Caco-2 (cell line): ENCODE results near the gene NBAS. TPM values are rescaled to one million over a fixed set of nuclear protein-coding genes. Genes with fewer than 3 reads are reported as not detected.
A peak's percentile ranks its signal among the peaks of the same experiment; 100 is the strongest.

Source experiments
- BruUV-seq: library from RNA; stranded (reverse); fragments of 400-500 nt; replicated peaks from 2 replicates; lab custom pipeline; 2021; lab: Mats Ljungman, UMichigan
- CTCF ChIA-PET: fragments of 300-600 bp; sonication (Branson Sonifier 250); formaldehyde crosslinking; loops from one replicate; lab custom pipeline; 2022; ENCODE audit warnings: antibody characterized with exemption; lab: Charles Lee
- POLR2A ChIA-PET: fragments of 300-600 bp; sonication (Branson Sonifier 250); formaldehyde crosslinking; loops from one replicate; lab custom pipeline; 2022; ENCODE audit warnings: antibody characterized with exemption; lab: Charles Lee
- DNase-seq, 2 experiments: peaks; one replicate each; pipeline versions ENCODE4 v3.0.0 to v3.0.0-alpha.2; 2020 to 2022
- H3K27me3 ChIP-seq: replicated peaks from 2 replicates; pipeline ENCODE4 v1.6.0; 2011; ENCODE audit warnings: low read length; ENCODE audit not compliant: control insufficient read depth, insufficient read depth
- H3K36me3 ChIP-seq: 2 replicates; pipeline ENCODE4 v1.5.1; 2011; ENCODE audit warnings: low read length; ENCODE audit not compliant: control insufficient read depth, insufficient read depth
- H3K4me1 ChIP-seq: fragments of 250-450 bp; sonication (Bioruptor Pico); 2 replicates; pipeline ENCODE4 v1.5.1; 2020; ENCODE audit warnings: mild to moderate bottlenecking
- H3K4me3 ChIP-seq: 2 replicates; pipeline ENCODE4 v1.5.1; 2011; ENCODE audit warnings: low read depth, mild to moderate bottlenecking, control low read depth, low read length
- H3K9me3 ChIP-seq: fragments of 250-450 bp; sonication (Bioruptor Pico); 2 replicates; pipeline ENCODE4 v1.5.1; 2020; ENCODE audit warnings: mild to moderate bottlenecking, moderate library complexity
- H3K27ac Mint-ChIP-seq: one replicate; pipeline ENCODE4 v1.8.0; 2022; ENCODE audit warnings: mixed read lengths; ENCODE audit not compliant: unreplicated experiment
- H3K27me3 Mint-ChIP-seq: one replicate; pipeline ENCODE4 v1.8.0; 2022; ENCODE audit warnings: mixed read lengths; ENCODE audit not compliant: insufficient read depth, unreplicated experiment
- H3K36me3 Mint-ChIP-seq: one replicate; pipeline ENCODE4 v1.8.0; 2022; ENCODE audit warnings: mild to moderate bottlenecking, mixed read lengths; ENCODE audit not compliant: insufficient read depth, unreplicated experiment
- H3K4me1 Mint-ChIP-seq: one replicate; pipeline ENCODE4 v1.8.0; 2022; ENCODE audit warnings: low read depth, mixed read lengths; ENCODE audit not compliant: unreplicated experiment
- H3K4me3 Mint-ChIP-seq: one replicate; pipeline ENCODE4 v1.8.0; 2022; ENCODE audit warnings: mild to moderate bottlenecking, moderate library complexity, mixed read lengths; ENCODE audit not compliant: unreplicated experiment
- H3K9me3 Mint-ChIP-seq: one replicate; pipeline ENCODE4 v1.8.0; 2022; ENCODE audit warnings: mixed read lengths; ENCODE audit not compliant: unreplicated experiment
- intact Hi-C: fragments of 100-400 bp; cut with micrococcal nuclease; formaldehyde crosslinking; loops from one replicate; pipeline ENCODE4 v1.10.0; 2022; ENCODE audit not compliant: unreplicated experiment
- total RNA-seq: library from RNA; stranded (reverse); gene quantifications from 2 replicates; pipeline ENCODE4 v1.2.3, GENCODE V29; 2022
- TF ChIP-seq, protein P1 (sequence below), 2 experiments: fragments of 200-600 bp in 1 of 2; IDR thresholded peaks; 1 replicate in 1 of 2; 2 replicates in 1 of 2; pipeline versions ENCODE4 v1.5.1 to v1.8.0; 2011 to 2022; ENCODE audit warnings: antibody characterized with exemption in 1 of 2, control low read depth in 1 of 2, inconsistent platforms in 1 of 2, low read depth in 1 of 2, low read length in 1 of 2, mild to moderate bottlenecking in 1 of 2, moderate library complexity in 1 of 2; ENCODE audit not compliant: insufficient read depth in 1 of 2, severe bottlenecking in 1 of 2, unreplicated experiment in 1 of 2

Gene NBAS
- total RNA-seq, 1 experiment from 2014 or later, result 31.1 TPM

DNA sequence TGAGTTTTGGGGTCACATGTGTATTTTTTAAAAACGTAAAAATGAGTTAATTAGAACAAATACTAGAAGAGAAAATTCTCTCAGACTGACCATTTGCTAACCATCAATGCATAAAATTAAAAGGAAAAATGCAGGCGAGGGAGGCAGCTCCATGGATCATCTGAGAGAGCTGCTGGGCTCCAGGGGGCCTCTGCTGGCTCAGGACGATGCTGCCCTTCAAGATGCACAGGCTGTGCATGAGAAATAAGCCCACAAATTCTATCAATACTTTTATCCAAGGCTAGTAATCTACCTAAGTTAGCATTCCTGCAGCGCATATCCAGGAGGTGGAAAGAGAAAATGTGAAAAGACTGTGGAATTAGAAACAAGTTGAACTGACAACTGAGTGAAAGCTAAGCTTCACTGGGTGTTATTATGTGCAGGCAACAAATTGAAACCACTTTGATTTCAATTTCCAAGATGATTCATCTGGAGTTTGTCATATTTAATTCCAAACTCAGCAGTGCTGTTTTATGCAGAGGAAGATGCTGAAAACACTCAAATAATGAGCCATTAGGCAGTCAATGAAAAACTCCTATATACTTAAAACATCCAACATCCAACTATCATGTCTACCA lies 261.1 kb downstream of the NBAS start:
- no TSS peak for BruUV-seq

GRCh38 chr2:15298770-15299169 lies 262.4 kb downstream of the NBAS start:
- CTCF ChIA-PET, result no interaction called here

More for the DNA sequence above, 261.1 kb downstream of the NBAS start:
- ChIA-PET CTCF (interaction anchor here (0.6 to 0.7 kb wide), 2 partner anchors 69 to 275 kb away, joined by 3 read pairs; no protein-coding TSS in a partner anchor), POLR2A (no interaction called here)
- Histone ChIP-seq H3K4me1 (no peaks in the 10 kb centered on the region), H3K4me3 (no peak overlapping the region), H3K36me3 (no peaks in the 10 kb centered on the region), H3K27me3 (no peaks in the 10 kb centered on the region), H3K9me3 (no peaks in the 10 kb centered on the region)
- Mint-ChIP-seq H3K4me1 (no peaks in the 10 kb centered on the region), H3K27ac (no peak overlapping the region), H3K9me3 (no peaks in the 10 kb centered on the region), H3K4me3 (no peak overlapping the region), H3K27me3 (no peaks in the 10 kb centered on the region), H3K36me3 (peaks cover 8% of the 10 kb centered on the region)
- intact Hi-C loops, result no loop called here
- DNase-seq, result no peak
- TF ChIP-seq, protein P1, sequence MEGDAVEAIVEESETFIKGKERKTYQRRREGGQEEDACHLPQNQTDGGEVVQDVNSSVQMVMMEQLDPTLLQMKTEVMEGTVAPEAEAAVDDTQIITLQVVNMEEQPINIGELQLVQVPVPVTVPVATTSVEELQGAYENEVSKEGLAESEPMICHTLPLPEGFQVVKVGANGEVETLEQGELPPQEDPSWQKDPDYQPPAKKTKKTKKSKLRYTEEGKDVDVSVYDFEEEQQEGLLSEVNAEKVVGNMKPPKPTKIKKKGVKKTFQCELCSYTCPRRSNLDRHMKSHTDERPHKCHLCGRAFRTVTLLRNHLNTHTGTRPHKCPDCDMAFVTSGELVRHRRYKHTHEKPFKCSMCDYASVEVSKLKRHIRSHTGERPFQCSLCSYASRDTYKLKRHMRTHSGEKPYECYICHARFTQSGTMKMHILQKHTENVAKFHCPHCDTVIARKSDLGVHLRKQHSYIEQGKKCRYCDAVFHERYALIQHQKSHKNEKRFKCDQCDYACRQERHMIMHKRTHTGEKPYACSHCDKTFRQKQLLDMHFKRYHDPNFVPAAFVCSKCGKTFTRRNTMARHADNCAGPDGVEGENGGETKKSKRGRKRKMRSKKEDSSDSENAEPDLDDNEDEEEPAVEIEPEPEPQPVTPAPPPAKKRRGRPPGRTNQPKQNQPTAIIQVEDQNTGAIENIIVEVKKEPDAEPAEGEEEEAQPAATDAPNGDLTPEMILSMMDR (IDR thresholded peaks at IDR 0.05; ENCODE audit: insufficient read depth in 1 of 2, low read depth in 1 of 2, low read length in 1 of 2, severe bottlenecking in 1 of 2, unreplicated experiment in 1 of 2), result peak in 1 of 2 experiments; percentile 7

GRCh38 chr2:15293262-15293937 lies 267.7 kb downstream of the NBAS start:
- H3K4me1 Mint-ChIP-seq, result no peaks in the 10 kb centered on the region
- Histone ChIP-seq H3K9me3 (no peaks in the 10 kb centered on the region), H3K27me3 (no peaks in the 10 kb centered on the region), H3K36me3 (no peaks in the 10 kb centered on the region), H3K4me1 (no peaks in the 10 kb centered on the region), H3K4me3 (no peak overlapping the region)
- no peak overlapping the region for H3K4me3 Mint-ChIP-seq
- ChIA-PET CTCF (no interaction called here), POLR2A (no interaction called here)
- H3K27me3 Mint-ChIP-seq, result no peaks in the 10 kb centered on the region
- H3K27ac Mint-ChIP-seq, result no peak overlapping the region
- intact Hi-C loops, result no loop called here
- no peak for DNase-seq
- no TSS peak for BruUV-seq
- TF ChIP-seq, protein P1 (IDR thresholded peaks at IDR 0.05; ENCODE audit: insufficient read depth in 1 of 2, low read depth in 1 of 2, low read length in 1 of 2, severe bottlenecking in 1 of 2, unreplicated experiment in 1 of 2), result no peak
- no peaks in the 10 kb centered on the region for H3K9me3 Mint-ChIP-seq
- no peaks in the 10 kb centered on the region for H3K36me3 Mint-ChIP-seq

More at GRCh38 chr2:15298770-15299169, 262.4 kb downstream of the NBAS start:
- Mint-ChIP-seq H3K4me1 (no peaks in the 10 kb centered on the region), H3K4me3 (no peak overlapping the region), H3K9me3 (no peaks in the 10 kb centered on the region), H3K27ac (no peak overlapping the region), H3K27me3 (no peaks in the 10 kb centered on the region), H3K36me3 (peaks cover 8% of the 10 kb centered on the region)
- POLR2A ChIA-PET, result no interaction called here
- intact Hi-C loops, result no loop called here
- TF ChIP-seq, protein P1 (IDR thresholded peaks at IDR 0.05; ENCODE audit: insufficient read depth in 1 of 2, low read depth in 1 of 2, low read length in 1 of 2, severe bottlenecking in 1 of 2, unreplicated experiment in 1 of 2), result no peak
- Histone ChIP-seq H3K4me3 (no peak overlapping the region), H3K36me3 (no peaks in the 10 kb centered on the region), H3K9me3 (no peaks in the 10 kb centered on the region), H3K27me3 (no peaks in the 10 kb centered on the region), H3K4me1 (no peaks in the 10 kb centered on the region)
- DNase-seq, result no peak
- BruUV-seq, result no TSS peak
